NAMALWA (cell line): Measurements from ENCODE around the gene OXTR.

ENCODE experiments used
- DNase-seq: peaks from one replicate; pipeline ENCODE4 v3.0.0-alpha.2; 2015; ENCODE audit warnings: low spot score

Gene OXTR

DNA sequence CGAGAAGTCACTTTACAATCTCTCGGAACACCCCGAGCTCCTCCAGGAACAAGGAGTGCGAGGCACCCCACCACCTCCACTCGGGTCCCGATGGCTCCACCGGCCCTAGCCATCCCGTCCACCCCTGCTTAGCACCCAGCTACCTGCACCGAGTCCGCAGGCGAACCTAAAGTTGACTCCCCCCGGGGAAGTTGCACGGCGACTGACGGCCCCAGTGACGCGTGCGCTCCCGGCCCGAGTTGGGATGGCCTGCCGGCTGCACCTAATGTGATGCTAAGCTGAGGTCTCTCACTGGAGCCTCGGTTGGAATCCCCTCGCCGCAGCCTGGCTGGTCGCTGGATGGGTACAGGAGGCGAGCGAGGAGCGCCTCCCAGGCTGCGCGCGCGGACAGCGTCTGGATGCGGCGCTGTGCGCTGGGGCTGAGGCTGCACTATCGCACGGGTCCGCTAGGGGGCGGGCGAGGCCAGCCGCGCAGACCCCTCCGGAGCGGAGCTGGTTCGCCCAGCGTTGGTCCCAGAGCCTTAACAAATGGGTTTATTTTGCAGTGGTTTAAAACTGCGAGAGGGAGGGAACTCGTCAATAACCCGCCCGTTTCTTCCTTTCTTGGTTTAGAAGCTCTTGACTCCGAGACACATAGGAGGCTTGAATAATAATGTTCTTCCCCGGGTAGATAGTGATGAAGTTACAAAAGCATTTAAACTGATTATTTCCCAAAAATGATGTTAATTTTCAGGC is at the start of gene OXTR:
TSS of gene OXTR (minus strand) at position 526 of the 735 bp plus-strand sequence. CDS start 1,426 bp downstream, outside the sequence.
- peak; percentile 72 for DNase-seq

DNA sequence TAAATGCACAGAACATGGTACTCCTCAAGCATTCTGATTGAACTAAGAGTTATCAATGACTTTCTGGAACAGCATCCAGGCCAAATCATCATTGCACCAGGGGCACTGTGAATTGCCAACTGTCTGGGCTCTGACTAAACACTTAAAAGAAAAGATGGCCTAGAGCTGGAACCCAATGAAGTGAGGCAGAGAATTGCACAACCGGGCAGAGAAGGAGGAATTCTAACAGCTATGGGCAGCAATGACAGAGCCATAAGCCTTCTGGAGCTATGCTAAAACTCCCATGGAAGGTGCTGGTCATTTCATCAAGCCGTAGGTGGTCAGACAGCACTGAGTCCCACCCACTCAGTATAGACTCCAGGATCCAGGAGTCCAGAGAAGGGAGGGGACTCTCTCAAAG is 48.1 kb upstream of the OXTR start:
- no peak for DNase-seq

DNA sequence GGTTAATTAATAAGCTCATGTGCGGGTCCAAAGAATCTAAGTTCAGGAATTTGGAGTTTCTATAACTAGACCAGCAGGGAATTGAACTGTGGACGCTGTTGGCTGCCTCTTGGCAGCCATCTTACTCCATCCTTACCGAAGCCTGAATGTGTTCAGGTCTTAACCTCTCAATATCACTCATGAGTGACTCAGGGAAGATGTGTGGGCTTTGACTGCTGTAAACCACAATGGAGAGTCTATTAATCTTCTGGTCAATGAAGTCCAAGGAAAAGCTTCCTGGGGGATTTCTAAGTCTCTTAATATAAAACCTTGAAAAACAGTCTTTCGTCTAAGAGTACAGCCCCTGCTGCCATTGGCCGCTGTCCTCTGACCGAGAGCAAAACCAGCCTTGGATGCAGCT is 46.7 kb upstream of the OXTR start:
- no peak for DNase-seq

DNA sequence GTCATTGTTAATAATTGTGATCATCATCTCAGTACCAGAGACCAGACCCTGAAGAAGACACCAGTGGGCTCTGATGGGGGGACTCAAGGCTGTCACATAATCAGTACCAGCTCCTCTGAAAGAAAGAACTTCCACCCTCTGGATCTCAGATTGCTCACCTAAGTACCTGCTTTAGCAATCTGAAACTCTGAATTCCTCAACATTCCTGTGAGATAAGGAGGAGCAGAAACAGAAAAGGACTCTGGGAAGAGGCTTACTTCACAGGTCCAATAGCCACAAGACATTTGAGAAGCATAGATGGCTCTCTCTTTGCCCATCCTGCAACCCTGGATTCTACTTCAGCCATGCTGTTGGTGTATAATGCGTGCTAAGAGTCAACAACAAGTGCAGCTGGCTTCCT is 44.0 kb upstream of the OXTR start:
- no peak for DNase-seq

DNA sequence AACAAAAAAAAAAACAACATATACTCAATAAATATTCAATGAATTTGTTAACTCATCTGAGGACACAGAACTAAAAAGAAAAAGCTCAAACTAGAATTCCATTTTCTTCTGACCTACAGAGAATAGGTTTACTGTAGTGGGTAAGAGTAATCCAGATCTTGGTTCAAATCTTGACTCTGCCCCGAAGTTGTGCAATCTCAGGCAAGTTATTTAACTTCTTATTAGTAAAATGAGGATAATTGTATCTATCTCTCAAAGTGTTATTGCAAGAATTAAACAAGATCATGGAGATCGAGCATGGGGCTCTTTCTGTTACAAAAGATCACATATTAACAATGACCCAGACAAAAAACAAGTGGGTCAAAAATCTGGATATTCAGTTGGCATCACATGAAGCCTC is 41.1 kb upstream of the OXTR start:
- no peak for DNase-seq

DNA sequence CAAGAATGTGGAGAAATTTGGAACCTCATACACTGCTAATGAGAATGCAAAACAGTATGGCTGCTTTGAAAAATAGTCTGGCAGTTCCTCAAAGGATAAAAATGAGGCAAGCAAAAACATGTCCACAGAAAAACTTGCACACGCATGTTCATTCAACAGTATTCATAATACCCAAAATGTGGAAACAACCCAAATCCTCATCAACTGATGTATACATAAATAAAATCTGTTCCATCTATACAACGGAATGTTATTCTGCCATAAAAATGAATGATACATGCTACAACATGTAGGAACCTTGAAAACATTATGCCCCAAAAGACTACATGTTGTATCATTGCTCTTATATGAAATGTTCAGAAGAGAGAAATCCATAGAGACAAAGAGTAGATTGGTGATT is 36.4 kb upstream of the OXTR start:
- DNase-seq: no peak

DNA sequence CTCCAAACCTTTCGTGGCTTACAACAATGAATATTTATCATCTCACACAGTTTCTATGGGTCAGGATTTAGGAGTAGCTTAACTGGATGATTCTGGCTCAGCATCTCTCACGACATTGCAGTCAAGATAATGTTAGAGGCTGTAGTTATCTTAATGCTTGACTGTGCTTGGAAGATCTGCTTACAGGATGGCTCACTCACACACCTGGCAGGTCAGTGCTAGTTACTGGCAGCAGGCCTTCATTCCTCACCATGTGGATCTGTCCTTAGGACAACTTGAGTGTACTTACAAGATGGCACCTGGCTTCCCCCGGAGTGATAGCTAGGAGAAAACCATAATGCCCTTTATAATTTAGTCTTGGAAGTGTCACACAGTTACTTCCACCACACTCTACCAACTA is 32.8 kb upstream of the OXTR start:
- no peak for DNase-seq

DNA sequence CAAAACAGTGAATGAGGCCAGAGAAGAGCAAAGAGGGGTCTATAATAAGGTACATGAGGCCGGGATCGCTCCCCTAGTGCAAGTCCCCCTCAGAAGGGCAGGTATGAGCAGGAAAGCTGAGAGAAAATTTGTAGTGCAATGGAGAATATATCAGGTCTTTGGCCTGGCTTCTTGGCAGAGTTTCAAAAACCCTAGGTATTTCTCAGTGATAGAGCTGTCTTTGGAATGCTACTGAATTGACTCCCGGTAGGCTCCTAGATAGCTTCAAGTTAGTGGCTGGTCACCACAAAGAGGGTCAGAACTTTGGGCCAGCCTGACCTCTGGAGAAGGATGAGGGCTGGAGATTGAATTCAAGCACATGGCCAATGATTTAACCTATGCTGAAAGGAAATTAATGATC is 30.6 kb upstream of the OXTR start:
- no peak for DNase-seq

DNA sequence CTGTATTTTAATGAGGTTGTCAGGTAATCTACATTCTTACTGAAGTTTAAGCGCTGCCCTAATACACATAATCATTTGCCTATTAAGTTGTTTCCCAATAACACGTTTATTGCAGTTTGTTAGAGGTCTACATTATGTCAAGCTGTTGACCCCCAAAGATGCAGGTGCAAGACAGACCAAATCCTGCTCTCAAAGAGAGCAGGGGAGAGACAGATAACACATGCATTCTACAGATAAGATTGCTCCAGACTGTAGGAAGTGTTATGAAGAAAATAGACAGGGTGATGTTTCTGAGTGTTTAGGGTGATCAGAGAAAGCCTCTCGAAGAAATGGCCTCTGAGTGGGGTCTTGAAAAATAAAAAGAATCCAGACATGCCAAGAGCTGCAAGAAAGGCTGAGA is 24.8 kb upstream of the OXTR start:
- no peak for DNase-seq

DNA sequence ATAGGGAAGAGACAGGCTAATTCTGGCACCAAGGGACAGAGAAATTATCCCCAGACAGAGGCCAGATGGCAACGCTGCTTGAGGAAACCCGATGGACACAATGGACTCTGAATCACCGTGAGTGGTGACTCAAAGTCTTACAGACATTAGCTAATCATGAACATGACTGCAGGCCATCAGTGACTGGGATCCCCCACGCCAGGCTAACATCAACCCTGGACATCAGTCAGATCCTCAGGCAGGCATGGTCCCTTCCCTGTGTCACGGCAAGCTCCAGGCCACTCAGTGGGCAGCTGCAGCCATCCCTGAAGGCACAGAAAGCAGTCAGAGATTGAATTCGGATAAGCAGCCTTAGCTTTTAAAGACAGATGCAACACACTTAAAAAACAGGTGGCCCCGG is 23.8 kb upstream of the OXTR start:
- no peak for DNase-seq

DNA sequence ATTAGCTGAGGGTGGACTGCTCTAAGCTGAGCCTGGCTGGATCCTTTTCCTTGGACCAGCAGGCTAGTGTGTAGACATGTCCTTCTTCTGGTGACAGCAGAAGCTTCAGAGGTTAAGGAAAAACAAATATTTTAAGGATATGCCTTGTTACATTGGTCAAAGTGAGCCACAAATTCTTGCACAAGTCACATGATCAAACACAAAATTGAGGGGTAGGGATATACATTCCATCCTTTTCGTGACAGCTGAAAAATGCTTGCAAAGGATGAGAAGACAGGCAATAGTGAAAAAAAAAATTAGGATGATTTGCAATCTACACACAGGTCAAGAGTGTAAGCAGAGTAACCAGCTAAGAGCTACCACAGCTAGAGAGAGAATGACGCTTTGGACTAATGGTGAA is 21.1 kb upstream of the OXTR start:
- DNase-seq: no peak

DNA sequence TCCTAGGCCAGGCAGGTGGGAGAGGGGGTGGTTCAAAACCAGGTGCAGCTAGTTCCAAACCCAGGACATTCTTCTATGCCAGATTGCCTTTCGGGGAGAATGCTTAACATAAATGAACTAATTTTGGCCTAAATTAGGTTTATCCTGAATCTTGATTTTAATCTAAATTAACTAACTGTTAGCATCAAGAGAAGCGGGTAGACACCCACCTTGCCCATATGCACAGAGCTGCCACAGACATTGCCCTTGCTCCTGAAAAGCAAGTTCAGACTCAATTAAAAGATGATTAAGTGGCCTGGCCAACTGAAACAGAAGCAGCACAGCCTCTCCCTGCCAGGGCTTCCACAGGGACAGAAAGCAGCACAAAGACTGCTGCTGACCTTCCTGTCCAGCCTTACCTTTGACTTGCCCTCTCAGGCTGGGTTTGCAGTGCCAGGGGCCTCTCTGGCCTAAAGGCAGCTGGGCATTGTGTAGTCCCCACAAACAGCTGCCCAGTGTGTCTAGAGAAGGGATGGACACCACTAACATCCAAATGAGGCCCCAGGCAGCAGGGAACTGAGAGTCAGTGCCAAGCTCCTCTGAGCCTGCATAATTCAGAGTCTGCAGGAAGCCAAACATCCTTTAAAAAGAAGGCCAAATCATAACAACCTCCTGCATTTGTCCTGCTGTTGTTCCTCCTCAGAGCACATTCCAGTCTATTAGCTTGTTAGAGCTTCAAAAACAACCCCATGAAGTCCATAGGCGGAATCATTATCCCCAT is 15.4 kb upstream of the OXTR start:
- DNase-seq: no peak

DNA sequence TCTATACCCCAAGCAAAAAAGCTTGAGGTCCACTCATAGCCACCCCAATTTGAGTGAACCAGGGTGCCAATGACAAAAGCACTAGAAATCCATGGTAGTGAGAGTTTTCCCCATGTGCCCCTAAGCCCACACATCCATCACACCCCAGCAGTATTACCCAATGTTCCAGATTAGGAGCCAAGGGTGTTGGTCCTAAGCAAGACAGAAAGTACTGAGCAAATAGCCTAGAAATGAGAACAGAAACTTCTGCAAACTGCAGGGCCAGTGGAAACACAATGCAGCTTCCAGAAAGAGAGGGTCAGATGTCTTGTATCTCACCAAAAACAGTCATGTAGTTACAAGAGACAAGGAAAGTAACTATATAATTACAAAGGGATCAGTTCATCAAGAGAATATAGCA is 10.9 kb upstream of the OXTR start:
- DNase-seq: no peak

DNA sequence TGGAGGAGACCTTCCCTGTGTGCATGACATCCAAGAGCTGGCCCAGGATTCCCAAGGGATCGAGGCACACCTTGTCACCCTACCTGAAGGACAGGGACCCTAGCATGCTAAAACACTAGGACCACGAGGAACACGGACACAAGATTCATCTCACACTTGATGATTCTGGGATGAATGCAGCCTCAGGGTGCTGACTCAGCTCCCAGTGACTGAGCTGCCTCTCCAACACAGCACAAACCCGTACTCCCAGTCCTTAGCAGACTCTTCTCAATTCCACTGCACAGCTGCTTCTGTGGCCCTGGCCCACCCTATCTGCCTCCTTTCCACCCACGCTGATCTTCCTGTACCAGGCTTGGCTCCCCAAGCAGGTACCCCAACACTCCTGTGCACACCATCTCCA is 9.1 kb upstream of the OXTR start:
- DNase-seq: no peak

DNA sequence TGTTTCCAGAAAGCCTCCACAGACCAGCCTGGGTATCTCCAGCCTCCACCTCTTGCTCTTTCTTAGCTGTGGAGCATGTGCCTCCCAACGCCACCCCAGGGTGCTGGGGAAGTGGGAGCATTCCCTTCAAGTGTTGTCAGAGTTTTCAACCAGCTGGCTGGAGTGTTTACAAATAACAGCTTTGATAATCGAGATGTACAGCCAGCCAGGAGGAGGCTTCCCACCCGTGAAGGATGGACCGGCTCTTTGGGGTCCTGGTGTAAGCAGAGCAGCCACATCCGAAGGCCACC is 8.5 kb upstream of the OXTR start:
- no peak for DNase-seq

DNA sequence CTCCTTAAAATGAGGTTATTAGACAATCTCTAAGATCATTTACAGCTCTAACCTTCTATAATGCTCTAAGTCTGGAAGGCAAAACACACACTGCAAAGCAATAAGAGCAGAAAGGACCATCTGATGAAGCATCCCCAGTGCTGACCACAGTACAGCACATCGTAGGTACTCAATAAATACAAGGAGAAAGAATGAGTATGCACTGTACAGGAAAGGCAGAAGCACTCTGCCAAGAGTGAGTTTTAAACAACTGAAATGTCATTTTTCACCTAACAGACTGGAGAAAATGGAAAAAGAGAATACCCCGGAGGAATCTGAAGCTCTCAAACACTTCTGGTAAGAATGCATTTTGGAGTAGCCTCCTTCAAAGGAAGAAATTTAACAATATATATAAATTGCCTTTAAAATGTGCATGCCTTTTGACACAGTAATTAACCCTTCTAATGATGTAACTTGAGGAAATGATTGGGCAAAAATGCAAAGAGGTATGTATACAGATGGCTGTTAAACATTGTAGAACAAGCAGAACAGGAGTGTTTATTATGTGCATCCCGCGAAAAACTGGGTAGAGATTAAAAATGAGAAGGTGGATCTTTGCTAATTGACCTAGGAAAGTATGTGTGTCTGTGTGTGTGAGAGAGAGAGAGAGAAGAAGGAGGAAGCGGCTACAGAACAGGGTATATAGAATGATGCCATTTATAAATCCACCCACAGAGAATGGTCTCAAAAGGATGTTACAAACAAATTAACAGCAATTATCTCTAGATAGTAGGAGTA is 8.0 kb upstream of the OXTR start:
- DNase-seq: no peak

DNA sequence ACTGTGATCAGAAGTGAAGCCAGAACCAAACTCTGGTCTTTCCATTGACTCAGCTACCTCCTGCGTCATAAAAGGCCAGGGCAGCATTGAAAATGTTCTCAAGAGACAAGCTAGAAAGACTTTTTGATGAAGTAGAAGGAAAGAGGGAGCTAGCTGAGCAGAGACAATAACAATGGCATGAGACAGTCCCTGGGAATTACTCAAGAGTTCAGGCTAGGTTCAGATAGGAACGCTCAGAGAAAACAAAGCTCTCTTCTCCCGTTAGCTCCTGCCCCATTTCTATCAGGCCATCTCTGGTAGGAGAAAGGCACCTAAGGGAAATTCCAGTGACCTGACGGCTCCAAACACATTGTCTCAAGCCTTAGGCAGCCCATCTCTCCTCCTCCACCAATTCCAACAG is 7.0 kb upstream of the OXTR start:
- no peak for DNase-seq

DNA sequence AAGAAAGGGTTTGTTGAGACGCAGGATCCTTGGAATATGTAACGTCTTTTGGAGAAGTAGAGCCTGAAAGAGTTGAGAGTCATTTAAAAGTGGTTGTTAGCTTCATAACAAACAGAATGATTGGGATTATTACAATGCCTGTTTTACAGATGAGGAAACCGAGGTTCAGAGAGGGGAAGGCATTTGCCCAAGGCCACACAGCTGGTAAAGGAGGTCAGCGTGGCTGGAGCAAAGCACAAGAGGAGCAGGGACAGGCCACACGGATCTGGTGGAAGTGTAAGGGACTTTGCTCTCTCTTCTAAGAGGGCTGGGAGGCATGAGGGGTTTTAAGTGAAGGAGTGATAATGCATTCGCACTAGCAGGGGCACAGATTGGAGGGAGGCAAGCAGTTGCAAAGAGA is 6.2 kb upstream of the OXTR start:
- no peak for DNase-seq

DNA sequence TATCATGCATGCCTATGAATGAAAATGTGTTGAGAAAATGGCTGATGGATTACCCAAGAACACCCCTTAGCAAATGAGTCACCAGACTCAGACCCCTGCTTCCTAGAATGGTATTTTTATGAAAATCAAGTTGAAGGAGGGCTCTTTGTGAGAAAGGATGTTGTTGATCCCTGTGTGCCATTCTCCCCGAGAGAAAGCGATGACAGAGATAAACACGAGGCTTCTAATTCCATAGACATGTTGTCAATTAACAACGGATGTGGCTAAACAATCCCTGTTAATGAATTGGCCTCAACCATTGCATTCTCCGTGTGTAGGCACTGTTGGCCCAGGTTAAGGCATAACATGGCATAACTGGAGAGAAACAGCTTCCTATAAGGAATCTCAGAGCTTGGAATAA is 5.8 kb upstream of the OXTR start:
- no peak for DNase-seq

DNA sequence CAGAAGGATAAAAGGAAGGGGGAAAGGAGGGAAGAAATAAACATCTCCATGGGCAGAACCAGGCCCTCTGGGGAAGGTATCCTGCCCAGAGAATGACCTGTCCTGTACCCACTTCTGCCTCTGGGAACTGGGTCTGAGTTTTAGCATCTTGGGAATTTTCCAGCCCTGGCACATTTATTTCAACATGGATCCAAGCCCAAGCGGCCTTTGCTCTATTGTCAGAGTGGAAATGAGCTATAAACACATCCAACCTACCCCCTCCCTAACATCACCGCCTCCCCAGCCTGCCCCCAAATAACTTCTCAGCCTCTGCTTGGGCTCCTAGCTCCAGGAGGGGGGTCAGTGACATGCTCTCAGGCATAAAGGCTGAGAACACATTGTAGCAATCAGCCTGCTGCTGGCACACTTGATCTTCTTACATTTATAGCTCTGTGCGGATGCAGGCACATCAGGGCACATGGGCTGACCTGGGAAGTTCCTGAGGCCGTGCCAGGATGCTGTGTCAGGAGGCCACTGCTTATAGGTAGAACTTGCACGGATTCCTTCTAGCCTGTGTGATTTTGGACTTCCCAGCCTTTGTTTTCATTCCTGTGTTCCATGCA is 4.6 kb upstream of the OXTR start:
- no peak for DNase-seq

DNA sequence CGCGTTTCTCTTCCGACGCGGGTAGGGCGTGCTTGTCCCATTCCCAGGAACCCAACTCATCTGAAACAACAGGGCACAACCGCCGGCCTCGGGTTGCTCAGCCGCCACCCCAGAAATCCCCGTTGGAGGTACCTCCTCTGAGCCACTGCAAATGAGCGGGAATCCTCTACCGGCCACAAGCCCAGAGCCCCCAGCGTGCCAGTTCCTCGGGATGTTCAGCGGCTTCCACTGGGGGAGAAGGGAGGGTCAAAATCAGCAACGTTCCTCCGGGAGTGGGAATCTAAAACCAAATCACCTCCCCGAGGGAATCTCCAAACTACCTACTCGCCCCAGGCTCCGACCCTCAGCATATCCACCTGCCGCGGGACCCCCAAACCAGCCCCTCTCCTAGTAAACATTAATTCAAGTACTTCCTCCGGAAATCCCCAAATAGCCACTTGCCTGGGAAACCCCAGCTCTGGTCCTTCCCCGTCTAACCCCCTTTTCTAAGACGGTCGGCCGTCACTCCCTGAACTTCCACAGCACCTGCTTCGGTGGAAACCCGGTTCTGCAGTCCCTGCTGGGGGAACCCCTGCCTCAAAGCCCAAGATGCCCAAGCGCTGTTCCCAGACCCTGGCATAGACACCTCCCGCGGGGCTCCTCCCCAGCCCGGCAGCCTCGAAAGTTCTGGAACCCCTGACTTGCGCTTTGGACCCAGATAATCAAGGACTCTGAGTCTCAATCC is 887 bp downstream of the OXTR start:
- DNase-seq: no peak

DNA sequence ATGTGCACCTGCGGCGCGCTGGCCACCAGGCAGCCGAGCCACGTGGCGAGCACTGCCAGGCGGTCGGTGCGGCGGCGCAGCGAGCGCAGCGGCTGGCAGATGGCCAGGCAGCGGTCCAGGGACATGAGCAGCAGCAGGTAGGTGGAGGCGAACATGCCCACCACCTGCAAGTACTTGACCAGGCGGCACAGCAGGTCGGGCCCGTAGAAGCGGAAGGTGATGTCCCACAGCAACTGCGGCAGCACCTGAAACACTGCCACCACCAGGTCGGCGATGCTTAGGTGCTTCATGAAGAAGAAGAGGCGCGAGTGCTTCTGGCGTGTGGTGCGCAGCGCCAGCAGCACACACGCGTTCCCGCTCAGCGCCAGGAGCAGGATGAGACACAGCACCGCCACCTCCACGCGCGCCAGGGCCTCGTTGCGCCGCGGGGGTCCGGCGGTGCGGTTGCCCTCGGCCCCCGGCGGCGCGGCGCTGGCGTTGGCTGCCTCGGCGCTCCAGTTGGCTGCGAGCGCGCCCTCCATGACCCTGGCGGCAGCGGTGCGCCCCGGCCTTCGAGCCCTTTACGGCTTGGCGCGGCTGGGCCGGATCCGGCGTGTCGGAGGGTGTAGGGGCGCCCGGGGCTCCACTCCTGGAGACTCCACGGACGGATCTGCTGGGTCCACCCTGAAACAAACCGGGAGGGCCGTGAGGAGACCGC is 1.6 kb downstream of the OXTR start:
- no peak for DNase-seq
